GM20000 (cell line): ENCODE data around the gene DENND5B.

Experiments used
- DNase-seq: peaks from one replicate; pipeline ENCODE4 v3.0.0; 2012; ENCODE audit warnings: low spot score
- CTCF ChIP-seq: IDR thresholded peaks from 2 replicates; pipeline ENCODE4 v1.5.1; 2012; ENCODE audit warnings: mild to moderate bottlenecking, control low read depth; ENCODE audit errors: extremely low read depth, missing control alignments

Gene DENND5B

DNA sequence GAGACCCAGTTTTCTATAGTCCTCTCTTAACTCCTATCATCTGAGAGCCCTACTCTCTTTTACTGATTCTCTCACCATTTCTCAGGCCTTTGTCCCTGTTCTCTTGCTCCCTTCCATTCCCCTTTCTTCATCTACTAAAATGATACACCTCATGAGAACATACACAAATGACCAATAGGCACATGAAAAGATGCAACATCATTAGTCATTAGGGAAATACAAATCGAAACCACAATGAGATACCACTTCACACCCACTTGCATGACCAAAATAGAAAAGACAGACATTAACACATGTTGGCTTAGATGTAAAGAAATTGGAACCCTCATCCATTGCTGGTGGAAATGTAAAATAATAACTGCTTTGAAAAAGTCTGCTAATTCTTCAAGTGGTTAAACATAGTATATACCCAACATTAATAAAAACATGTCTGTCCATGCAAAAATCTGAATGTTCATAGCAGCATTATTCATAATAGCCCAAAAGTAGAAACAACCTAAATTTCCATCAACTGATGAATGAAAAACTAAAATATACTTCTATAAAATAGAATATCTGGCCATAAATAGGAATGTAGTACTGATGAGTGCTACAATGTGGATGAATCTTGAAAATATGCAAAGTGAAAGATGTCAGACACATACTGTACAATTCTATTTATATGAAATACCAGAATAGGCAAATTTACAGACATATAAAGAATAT lies 66.0 kb downstream of the DENND5B start:
- no peak for DNase-seq

DNA sequence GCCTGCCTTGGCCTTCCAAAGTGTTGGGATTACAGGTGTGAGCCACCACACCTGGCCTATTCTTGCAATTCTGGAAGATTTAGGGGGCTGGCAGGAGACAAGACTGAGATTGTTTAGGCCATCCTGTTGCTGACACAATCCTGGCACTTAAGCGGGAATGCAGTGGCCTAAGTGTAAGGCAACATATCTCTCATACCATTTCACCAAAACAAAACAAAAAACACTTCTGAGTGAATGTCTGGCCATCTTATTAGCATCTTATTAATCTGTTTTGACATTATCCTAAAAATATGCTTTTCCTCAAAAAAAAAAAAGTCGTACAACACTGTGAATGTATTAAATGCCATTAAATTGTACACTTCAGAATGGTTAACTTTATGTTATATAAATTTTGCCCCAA lies 67.6 kb downstream of the DENND5B start:
- DNase-seq, result no peak
- no peak for TF ChIP-seq CTCF

More for the DNA sequence above, 66.0 kb downstream of the DENND5B start:
- TF ChIP-seq CTCF, result no peak

GRCh38 chr12:31522607-31523006 lies 68.3 kb downstream of the DENND5B start:
- TF ChIP-seq CTCF, result no peak
- no peak for DNase-seq

GRCh38 chr12:31521964-31522363 lies 69.0 kb downstream of the DENND5B start:
- no peak for TF ChIP-seq CTCF

DNA sequence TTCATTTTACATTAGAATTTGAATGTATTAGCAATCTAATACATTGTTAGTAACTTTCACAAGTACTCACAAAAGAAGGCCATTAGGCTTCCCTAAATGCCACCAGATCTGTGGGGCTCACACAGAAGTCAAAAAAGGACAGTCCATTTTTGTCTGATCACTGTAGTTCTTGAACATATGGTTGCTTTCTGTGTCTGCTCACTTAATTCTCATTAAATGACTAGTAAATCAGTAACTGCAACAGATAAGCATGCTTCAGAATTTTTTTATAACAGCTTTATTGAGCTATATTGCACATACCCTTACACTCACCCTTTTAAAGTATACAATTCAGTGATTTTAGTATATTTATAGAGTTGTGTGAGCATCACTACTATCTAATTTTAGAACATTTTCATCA lies 71.4 kb downstream of the DENND5B start:
- TF ChIP-seq CTCF, result no peak
- DNase-seq, result no peak

More at GRCh38 chr12:31521964-31522363, 69.0 kb downstream of the DENND5B start:
- DNase-seq, result no peak

- DNase-seq, result no peak
- no peak for TF ChIP-seq CTCF
Observed at GRCh38 chr12:31518680-31519227, 72.2 kb downstream of the DENND5B start.

DNA sequence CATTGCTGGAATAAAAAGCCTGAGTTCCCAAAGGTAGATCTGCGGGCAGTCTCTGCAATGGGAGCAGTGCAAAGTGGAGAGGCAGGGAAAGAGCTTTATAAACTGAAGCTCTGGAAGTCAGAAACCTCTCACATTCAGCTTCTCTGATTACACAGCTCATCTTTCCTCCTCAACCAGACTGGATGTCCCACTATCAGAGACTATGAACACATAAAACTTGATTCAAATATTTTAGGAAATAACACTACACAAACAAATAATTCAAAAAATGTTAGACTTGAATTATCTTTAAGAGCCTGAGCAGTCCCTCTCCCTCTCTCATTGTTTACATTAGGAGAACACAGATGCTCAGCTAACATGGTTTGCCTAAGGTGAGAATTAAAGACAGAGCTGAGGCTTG lies 72.9 kb downstream of the DENND5B start:
- DNase-seq, result no peak
- no peak for TF ChIP-seq CTCF
